HCT116 (cell line): ENCODE results near the gene PNKP. TPM values are rescaled to one million over a fixed set of nuclear protein-coding genes. Genes with fewer than 3 reads are reported as not detected.

Experiments
- ATAC-seq: fragments of 200-7000 bp; cut with Tn5 transposase; 2 replicates; pipeline ENCODE4 v1.9.1; 2020; ENCODE audit warnings: mild to moderate bottlenecking, moderate library complexity
- BruUV-seq: library from RNA; stranded (reverse); fragments of 400-500 nt; replicated peaks from 2 replicates; lab custom pipeline; 2021; lab: Mats Ljungman, UMichigan
- CTCF ChIA-PET: fragments of 300-600 bp; sonication (Branson Sonifier 250); formaldehyde crosslinking; loops from one replicate; lab custom pipeline; 2021; ENCODE audit warnings: antibody characterized with exemption; lab: Charles Lee
- POLR2A ChIA-PET: fragments of 300-600, 350-600 bp; sonication (Branson Sonifier 250); formaldehyde crosslinking; loops from one replicate; lab custom pipeline; 2021; ENCODE audit warnings: antibody characterized with exemption; lab: Charles Lee
- RAD21 ChIA-PET, 2 experiments: fragments of 300-600 bp; sonication (Branson Sonifier 250); formaldehyde crosslinking; loops; one replicate each; lab custom pipeline; 2023; ENCODE audit warnings: low total read pairs in 2 of 2; ENCODE audit not compliant: uncharacterized antibody in 2 of 2, unreplicated experiment in 2 of 2, low non-redundant PET in 1 of 2; lab: Charles Lee
- DNase-seq: peaks from one replicate; pipeline ENCODE4 v3.0.0-alpha.2; 2010; ENCODE audit warnings: low read depth, low spot score
- H2AFZ ChIP-seq: fragments of 200-600 bp; shearing (Covaris generic), sonication (generic); 2 replicates; pipeline ENCODE4 v1.6.1; 2017; ENCODE audit warnings: low read depth, mixed run types, mixed read lengths, antibody characterized with exemption, low read length; ENCODE audit not compliant: poor library complexity, severe bottlenecking
- H3K27ac ChIP-seq: 2 replicates; pipeline ENCODE4 v1.5.1; 2012; ENCODE audit warnings: low read depth, low read length
- H3K27me3 ChIP-seq: fragments of 200-600 bp; sonication (generic); 2 replicates; pipeline ENCODE4 v1.6.1; 2016; ENCODE audit warnings: mixed run types, low read length, mixed read lengths; ENCODE audit not compliant: insufficient read depth
- H3K36me3 ChIP-seq, 2 experiments: fragments of 200-500 bp in 1 of 2; fragments of 200-600 bp in 1 of 2; sonication (Bioruptor generic) in 1 of 2; sonication (generic) in 1 of 2; 2 replicates each; pipeline versions ENCODE4 v1.5.1 to v1.6.1; 2014 to 2016; ENCODE audit warnings: low read length in 2 of 2, inconsistent platforms in 1 of 2, mixed read lengths in 1 of 2, mixed run types in 1 of 2; ENCODE audit not compliant: insufficient read depth in 2 of 2, control insufficient read depth in 1 of 2
- H3K4me1 ChIP-seq, 2 experiments: fragments of 200-600 bp in 1 of 2; sonication (generic) in 1 of 2; 2 replicates each; pipeline versions ENCODE4 v1.5.1 to v1.6.1; 2012 to 2017; ENCODE audit warnings: low read length in 2 of 2, inconsistent platforms in 1 of 2, mild to moderate bottlenecking in 1 of 2, mixed read lengths in 1 of 2, mixed run types in 1 of 2, moderate library complexity in 1 of 2; ENCODE audit not compliant: insufficient read depth in 2 of 2, control insufficient read depth in 1 of 2
- H3K4me2 ChIP-seq: fragments of 200-600 bp; sonication (generic); 2 replicates; pipeline ENCODE4 v1.6.1; 2017; ENCODE audit warnings: mixed run types, low read length, mixed read lengths
- H3K4me3 ChIP-seq, 2 experiments: fragments of 200-600 bp in 1 of 2; sonication (generic) in 1 of 2; replicated peaks in 1 of 2; 2 replicates each; pipeline ENCODE4 v1.5.1; 2011 to 2016; ENCODE audit warnings: low read length in 2 of 2, control low read depth in 1 of 2, low read depth in 1 of 2, mild to moderate bottlenecking in 1 of 2, mixed read lengths in 1 of 2, mixed run types in 1 of 2
- H3K79me2 ChIP-seq: fragments of 200-600 bp; sonication (generic); 2 replicates; pipeline ENCODE4 v1.6.1; 2017; ENCODE audit warnings: mild to moderate bottlenecking, mixed run types, low read length, moderate library complexity, mixed read lengths; ENCODE audit not compliant: insufficient read depth
- H3K9ac ChIP-seq: fragments of 200-600 bp; sonication (generic); 2 replicates; pipeline ENCODE4 v1.6.1; 2016; ENCODE audit warnings: low read length, mixed read lengths
- H3K9me2 ChIP-seq: fragments of 200-600 bp; sonication (generic), shearing (Covaris generic); 2 replicates; pipeline ENCODE4 v1.6.1; 2017; ENCODE audit warnings: mixed run types, mild to moderate bottlenecking, moderate library complexity; ENCODE audit not compliant: insufficient read depth
- H3K9me3 ChIP-seq, 2 experiments: fragments of 200-500 bp in 1 of 2; fragments of 200-600 bp in 1 of 2; sonication (Bioruptor generic) in 1 of 2; sonication (generic) in 1 of 2; 2 replicates each; pipeline ENCODE4 v1.6.1; 2014 to 2017; ENCODE audit warnings: low read length in 2 of 2, mixed read lengths in 2 of 2, inconsistent platforms in 1 of 2, low read depth in 1 of 2, mild to moderate bottlenecking in 1 of 2, mixed run types in 1 of 2, moderate library complexity in 1 of 2; ENCODE audit not compliant: control insufficient read depth in 1 of 2, insufficient read depth in 1 of 2
- H4K20me1 ChIP-seq: fragments of 200-600 bp; sonication (generic), shearing (Covaris generic); 2 replicates; pipeline ENCODE4 v1.6.1; 2017; ENCODE audit warnings: mixed run types, mild to moderate bottlenecking, moderate library complexity; ENCODE audit not compliant: insufficient read depth
- EGR1 ChIP-seq: IDR thresholded peaks from 2 replicates; pipeline ENCODE4 v1.6.1; 2012; ENCODE audit warnings: low read depth
- EZH2phosphoT487 ChIP-seq: fragments of 200-600 bp; IDR thresholded peaks from 2 replicates; pipeline ENCODE4 v1.6.1; 2018; ENCODE audit warnings: antibody characterized with exemption, borderline replicate concordance
- JUND ChIP-seq: IDR thresholded peaks from 2 replicates; pipeline ENCODE4 v1.6.1; 2012
- MAX ChIP-seq: IDR thresholded peaks from 2 replicates; pipeline ENCODE4 v1.6.1; 2012
- POLR2A ChIP-seq: IDR thresholded peaks from 2 replicates; pipeline ENCODE4 v1.7.0; 2011; ENCODE audit warnings: borderline replicate concordance; ENCODE audit not compliant: insufficient read depth, insufficient read length; ENCODE audit errors: extremely low read depth
- POLR2AphosphoS5 ChIP-seq: IDR thresholded peaks from 2 replicates; pipeline ENCODE4 v1.6.1; 2011; ENCODE audit warnings: mild to moderate bottlenecking, low read depth, low read length, moderate library complexity
- RAD21 ChIP-seq: IDR thresholded peaks from 2 replicates; pipeline ENCODE4 v1.6.1; 2012; ENCODE audit warnings: low read depth, mild to moderate bottlenecking
- SP1 ChIP-seq: IDR thresholded peaks from 2 replicates; pipeline ENCODE4 v1.6.1; 2012; ENCODE audit warnings: low read depth
- TCF7L2 ChIP-seq: IDR thresholded peaks from 2 replicates; pipeline ENCODE4 v1.7.0; 2011; ENCODE audit warnings: borderline replicate concordance, inconsistent platforms; ENCODE audit not compliant: insufficient read depth, insufficient read length; ENCODE audit errors: extremely low read depth
- ZFX ChIP-seq: fragments of 450-650 bp; IDR thresholded peaks from 2 replicates; pipeline ENCODE4 v1.6.1; 2017
- ZNF274 ChIP-seq: fragments of 200-500 bp; sonication (Bioruptor generic); IDR thresholded peaks from 2 replicates; pipeline ENCODE4 v1.6.1; 2014; ENCODE audit warnings: mild to moderate bottlenecking, low read depth, low read length, inconsistent platforms
- intact Hi-C: fragments of 100-400 bp; cut with micrococcal nuclease; formaldehyde crosslinking; loops from 2 replicates; pipeline ENCODE4 v1.10.0; 2022
- total RNA-seq: library from RNA; stranded (reverse); gene quantifications from one replicate; pipeline ENCODE4 v1.2.1, GENCODE V29; 2021; ENCODE audit not compliant: unreplicated experiment

Gene PNKP
- total RNA-seq, 1 experiment from 2014 or later = 129 TPM

DNA sequence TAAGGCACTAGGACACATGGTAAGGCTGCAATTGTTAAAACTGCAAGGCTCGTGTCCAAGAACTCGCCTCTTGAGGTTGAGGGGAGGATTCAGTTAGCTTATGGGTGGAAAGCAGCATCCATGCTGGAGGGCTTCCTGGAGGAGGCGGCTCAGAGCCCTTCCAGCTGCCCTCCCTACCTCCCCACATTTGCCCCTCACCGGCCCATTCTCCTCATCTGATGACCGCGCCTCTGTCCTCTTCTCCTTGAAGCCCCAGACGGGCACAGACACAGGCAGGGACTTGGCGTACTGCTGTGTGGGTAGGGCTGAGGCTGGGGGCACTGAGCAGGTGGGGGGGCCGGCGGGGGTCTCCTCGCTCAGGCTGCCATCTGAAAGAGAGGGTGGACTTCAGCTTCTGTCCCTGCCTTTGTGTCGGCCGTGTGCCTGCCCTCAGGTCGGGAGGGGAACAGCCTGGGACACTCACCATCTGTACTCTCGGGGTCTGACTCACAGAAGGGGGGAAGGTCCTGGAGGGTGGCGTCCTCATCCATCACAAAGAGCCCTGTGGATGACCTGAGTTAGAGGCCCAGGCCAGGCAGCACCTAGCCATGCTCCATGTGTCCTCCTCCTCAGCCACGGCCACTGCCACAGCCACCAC, 4.1 kb upstream of the PNKP start:
- Histone ChIP-seq H3K4me2 (peak overlapping the region; percentile 79; the same call in 1 of the 2 replicates), H3K9me2 (no peaks in the 10 kb centered on the region), H3K79me2 (peaks cover 31% of the 10 kb centered on the region), H3K9ac (no peak overlapping the region), H3K36me3 (peaks cover 0 to 9% of the 10 kb centered on the region in 2 experiments; a peak in 1 of 4 replicates), H3K4me1 (peaks cover 21 to 50% of the 10 kb centered on the region in 2 experiments; a peak in 3 of 4 replicates), H3K27me3 (no peaks in the 10 kb centered on the region), H3K27ac (peak overlapping the region; percentile 83), H3K4me3 (no peak overlapping the region), H4K20me1 (no peaks in the 10 kb centered on the region), H2AFZ (no peak overlapping the region), H3K9me3 (no peaks in the 10 kb centered on the region)
- TF ChIP-seq POLR2A (no peak), JUND (no peak), RAD21 (no peak), TCF7L2 (no peak), SP1 (no peak), ZFX (no peak), ZNF274 (no peak), EGR1 (no peak), MAX (no peak), POLR2AphosphoS5 (no peak), EZH2phosphoT487 (no peak)
- no peak for ATAC-seq
- no TSS peak for BruUV-seq
- intact Hi-C loops = no loop called here
- DNase-seq = no peak
- POLR2A ChIA-PET = no interaction called here
- CTCF ChIA-PET = no interaction called here
- RAD21 ChIA-PET = no interaction called here
